ENCODE measurements around the gene OLFML2A. TPM values are rescaled to one million over a fixed set of nuclear protein-coding genes. Genes with fewer than 3 reads are reported as not detected.
A peak's percentile ranks its signal among the peaks of the same experiment; 100 is the strongest.

Gene OLFML2A
- total RNA-seq, 1 donor from 2014 or later = 469 TPM

GRCh38 chr9:124855944-124856765 lies 79.2 kb downstream of the OLFML2A start:
- no peak overlapping the region for H3K4me3 Mint-ChIP-seq (ENCODE audit: unreplicated experiment)
- no peaks in the 10 kb centered on the region for H3K9me3 Mint-ChIP-seq (ENCODE audit: low read depth)
- H3K4me1 Mint-ChIP-seq (ENCODE audit: low read depth) = peaks cover 48% of the 10 kb centered on the region
- no peak for DNase-seq (ENCODE audit: low spot score)
- H3K27ac Mint-ChIP-seq (ENCODE audit: unreplicated experiment) = peak overlapping the region; percentile 12
- peaks cover 15% of the 10 kb centered on the region for H3K36me3 Mint-ChIP-seq (ENCODE audit: low read depth)
- no peaks in the 10 kb centered on the region for H3K27me3 Mint-ChIP-seq (ENCODE audit: low read depth)
- TF ChIP-seq CTCF (IDR thresholded peaks at IDR 0.05) = peak; percentile 73

- no peak for DNase-seq (ENCODE audit: low spot score)
- TF ChIP-seq CTCF (IDR thresholded peaks at IDR 0.05) = no peak
- no peak overlapping the region for H3K4me3 Mint-ChIP-seq (ENCODE audit: unreplicated experiment)
- H3K27me3 Mint-ChIP-seq (ENCODE audit: low read depth) = no peaks in the 10 kb centered on the region
- no peaks in the 10 kb centered on the region for H3K9me3 Mint-ChIP-seq (ENCODE audit: low read depth)
- peaks cover 15% of the 10 kb centered on the region for H3K36me3 Mint-ChIP-seq (ENCODE audit: low read depth)
- peaks cover 41% of the 10 kb centered on the region for H3K4me1 Mint-ChIP-seq (ENCODE audit: low read depth)
- H3K27ac Mint-ChIP-seq (ENCODE audit: unreplicated experiment) = no peak overlapping the region
Observed at GRCh38 chr9:124857533-124858162, 80.7 kb downstream of the OLFML2A start.

- Mint-ChIP-seq H3K9me3 (ENCODE audit: low read depth) (no peaks in the 10 kb centered on the region), H3K4me3 (ENCODE audit: unreplicated experiment) (no peak overlapping the region), H3K36me3 (ENCODE audit: low read depth) (peaks cover 15% of the 10 kb centered on the region), H3K27ac (ENCODE audit: unreplicated experiment) (no peak overlapping the region), H3K4me1 (ENCODE audit: low read depth) (peaks cover 39% of the 10 kb centered on the region), H3K27me3 (ENCODE audit: low read depth) (no peaks in the 10 kb centered on the region)
- no peak for DNase-seq (ENCODE audit: low spot score)
- no peak for TF ChIP-seq CTCF (IDR thresholded peaks at IDR 0.05)
Observed at GRCh38 chr9:124858330-124859046, 81.6 kb downstream of the OLFML2A start.

GRCh38 chr9:124859803-124860581 lies 83.1 kb downstream of the OLFML2A start:
- Mint-ChIP-seq H3K4me1 (ENCODE audit: low read depth) (peaks cover 36% of the 10 kb centered on the region), H3K36me3 (ENCODE audit: low read depth) (peaks cover 15% of the 10 kb centered on the region), H3K9me3 (ENCODE audit: low read depth) (no peaks in the 10 kb centered on the region), H3K4me3 (ENCODE audit: unreplicated experiment) (peak overlapping the region; percentile 90), H3K27me3 (ENCODE audit: low read depth) (no peaks in the 10 kb centered on the region), H3K27ac (ENCODE audit: unreplicated experiment) (no peak overlapping the region)
- no peak for DNase-seq (ENCODE audit: low spot score)
- TF ChIP-seq CTCF (IDR thresholded peaks at IDR 0.05) = no peak

Measured in chondrocyte (in vitro differentiated cells).